ENCODE data around the gene PDGFD.

The PDGFD gene

DNA sequence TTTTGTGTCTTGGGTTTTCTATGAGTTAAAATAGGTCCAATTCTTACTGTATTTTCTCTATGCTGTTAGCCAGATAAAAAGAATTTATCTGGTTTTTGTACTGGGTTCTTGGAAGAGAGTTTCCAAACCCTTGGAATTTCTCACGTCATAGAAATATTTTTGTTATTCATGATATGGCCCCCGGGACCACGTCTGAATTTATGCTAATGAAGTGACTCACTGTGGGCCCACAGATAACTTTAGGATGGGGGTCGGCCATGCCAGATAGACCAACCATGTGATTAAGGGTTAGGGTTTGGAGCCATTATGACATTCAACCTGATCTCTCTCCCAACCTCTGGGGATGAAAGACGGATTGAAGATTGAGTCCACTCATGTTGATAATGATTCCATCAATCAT is 163.1 kb downstream of the PDGFD start:
- no peak for DNase-seq (ENCODE audit: low spot score)

- DNase-seq (ENCODE audit: low spot score), result no peak
These were observed 165.0 kb downstream of the PDGFD start for GRCh38 chr11:103998826-103999508.

GRCh38 chr11:103997082-103997481 is 166.9 kb downstream of the PDGFD start:
- DNase-seq (ENCODE audit: low spot score), result no peak

DNA sequence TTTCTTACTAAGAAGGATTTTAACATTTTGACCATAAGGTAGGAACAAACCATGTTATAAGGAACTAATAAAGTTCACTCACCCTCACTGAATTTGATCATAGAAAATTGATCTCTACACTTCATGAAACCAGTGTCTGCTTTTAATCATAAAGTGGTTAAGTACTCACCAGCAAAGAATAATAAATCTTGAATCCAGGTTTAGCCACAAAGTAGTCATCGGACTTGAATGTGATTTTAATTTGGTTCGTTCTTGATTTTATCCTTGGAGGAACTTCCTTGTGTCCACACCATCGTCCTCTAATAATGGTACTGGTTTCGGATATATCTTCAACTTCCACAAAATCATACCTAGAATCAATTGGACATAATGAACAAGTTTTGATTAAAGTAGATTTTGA is 168.1 kb downstream of the PDGFD start:
- DNase-seq (ENCODE audit: low spot score), result no peak

GRCh38 chr11:103994518-103994917 is 169.4 kb downstream of the PDGFD start:
- DNase-seq (ENCODE audit: low spot score), result no peak

DNA sequence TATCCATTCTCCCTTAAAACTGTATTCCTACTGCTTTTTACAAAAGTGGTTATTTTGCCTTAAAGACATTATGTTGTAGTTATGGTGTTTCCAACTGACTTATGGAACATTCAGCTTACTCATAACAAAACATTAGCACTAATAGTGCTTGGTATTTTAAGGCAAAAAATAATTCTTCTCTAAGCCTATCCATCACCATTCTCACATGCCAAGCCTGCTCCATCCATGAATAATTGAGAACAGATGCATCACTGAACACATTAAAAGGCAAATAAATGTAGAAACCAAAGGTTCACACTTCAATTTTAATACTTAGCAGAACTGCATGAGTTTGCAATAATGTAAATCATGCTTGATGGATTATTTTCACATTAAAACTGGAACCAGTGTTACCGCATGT is 169.9 kb downstream of the PDGFD start:
- DNase-seq (ENCODE audit: low spot score), result no peak

- DNase-seq (ENCODE audit: low spot score), result no peak
These were observed 170.4 kb downstream of the PDGFD start for GRCh38 chr11:103993507-103993906.

DNA sequence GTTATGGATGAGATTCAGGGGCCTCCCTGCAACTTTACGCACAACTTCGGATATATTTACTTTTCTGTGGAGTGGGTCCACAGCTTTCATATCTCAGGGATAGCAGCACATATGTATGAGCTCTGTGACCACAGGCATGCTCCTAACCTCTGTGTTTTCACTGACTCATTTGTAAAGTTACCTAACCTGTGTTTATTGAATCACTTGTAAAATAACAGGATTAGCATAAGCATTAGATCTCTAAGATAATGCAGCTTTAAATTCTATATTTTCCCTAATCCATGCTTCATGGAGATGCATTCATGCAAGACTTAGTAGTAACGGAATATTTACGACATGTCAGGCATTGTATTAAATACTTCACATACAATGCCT is 175.4 kb downstream of the PDGFD start:
- no peak for DNase-seq (ENCODE audit: low spot score)

DNA sequence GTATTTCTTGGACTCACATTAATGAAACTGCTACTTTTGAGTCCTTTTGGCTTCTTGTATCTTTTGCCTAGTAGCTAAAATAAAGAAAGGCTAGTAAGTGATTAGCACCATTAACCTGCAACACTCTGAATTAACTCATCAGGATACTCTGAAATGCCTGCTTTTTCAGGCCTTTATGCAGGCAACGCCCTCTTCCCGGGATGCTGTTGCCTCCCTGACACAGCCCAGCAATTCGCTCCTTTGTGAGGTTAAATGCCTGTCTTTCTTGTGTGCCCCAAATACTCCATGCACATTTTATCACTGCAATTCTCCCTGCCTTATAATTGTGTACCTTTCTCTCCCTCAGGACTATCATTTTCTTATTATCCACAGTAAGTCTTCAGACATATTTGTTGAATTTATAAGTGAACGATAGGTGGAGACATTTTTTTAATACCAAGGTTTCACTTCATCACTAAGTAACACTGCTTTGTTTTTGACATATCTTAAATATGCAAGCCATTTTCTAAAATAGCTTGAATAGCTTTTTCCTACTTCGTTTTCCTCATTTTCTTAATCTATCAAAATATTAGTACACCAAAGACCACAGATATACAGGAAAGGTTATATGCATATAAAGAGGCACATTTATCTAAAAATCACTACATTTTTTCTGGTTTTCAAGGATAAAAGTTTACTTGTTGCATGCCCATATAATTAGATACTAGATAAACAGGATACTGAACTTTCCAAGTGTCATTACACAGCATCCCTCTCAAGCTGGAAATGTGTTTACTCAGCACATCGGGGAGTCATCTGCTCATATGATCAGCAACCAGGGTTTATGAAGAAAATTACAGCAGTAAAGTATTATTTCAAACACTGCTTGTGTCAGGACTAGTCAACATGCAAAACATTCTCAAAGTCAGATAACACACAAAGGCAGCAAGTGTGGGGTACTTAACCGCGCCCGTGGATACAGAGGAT is 176.0 kb downstream of the PDGFD start:
- no peak for DNase-seq (ENCODE audit: low spot score)

- no peak for DNase-seq (ENCODE audit: low spot score)
These were observed 178.9 kb downstream of the PDGFD start for GRCh38 chr11:103985041-103985440.

- DNase-seq (ENCODE audit: low spot score), result no peak
These were observed 183.8 kb downstream of the PDGFD start for GRCh38 chr11:103980108-103980507.

GRCh38 chr11:103978616-103979595 is 185.0 kb downstream of the PDGFD start:
- DNase-seq (ENCODE audit: low spot score), result no peak

- DNase-seq (ENCODE audit: low spot score), result no peak
These were observed 191.9 kb downstream of the PDGFD start for GRCh38 chr11:103972013-103972412.

- DNase-seq (ENCODE audit: low spot score), result no peak
These were observed 193.2 kb downstream of the PDGFD start for GRCh38 chr11:103970701-103971249.

GRCh38 chr11:103968685-103969084 is 195.3 kb downstream of the PDGFD start:
- no peak for DNase-seq (ENCODE audit: low spot score)

DNA sequence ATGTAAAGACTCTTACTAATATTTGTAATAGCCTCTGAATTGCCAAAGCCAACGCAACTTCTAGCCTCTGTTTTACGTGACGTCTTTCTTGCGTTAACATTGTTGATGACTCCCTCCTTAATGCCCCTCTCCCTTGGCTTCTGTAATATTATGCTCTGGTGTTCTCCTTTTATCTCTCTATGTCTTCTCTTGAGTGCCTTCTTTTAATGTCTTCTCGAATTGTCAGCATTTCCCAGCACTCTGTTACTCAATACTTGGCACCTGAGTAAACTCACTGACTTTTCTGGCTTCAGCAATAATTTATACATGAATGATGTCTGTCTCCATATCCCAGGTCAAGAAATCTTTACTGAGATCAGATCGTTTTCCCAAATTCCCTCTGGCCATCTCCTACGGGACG is 196.0 kb downstream of the PDGFD start:
- no peak for DNase-seq (ENCODE audit: low spot score)

- no peak for DNase-seq (ENCODE audit: low spot score)
These were observed 199.6 kb downstream of the PDGFD start for GRCh38 chr11:103964390-103964789.

- DNase-seq (ENCODE audit: low spot score), result no peak
These were observed 200.3 kb downstream of the PDGFD start for GRCh38 chr11:103963648-103964047.

DNA sequence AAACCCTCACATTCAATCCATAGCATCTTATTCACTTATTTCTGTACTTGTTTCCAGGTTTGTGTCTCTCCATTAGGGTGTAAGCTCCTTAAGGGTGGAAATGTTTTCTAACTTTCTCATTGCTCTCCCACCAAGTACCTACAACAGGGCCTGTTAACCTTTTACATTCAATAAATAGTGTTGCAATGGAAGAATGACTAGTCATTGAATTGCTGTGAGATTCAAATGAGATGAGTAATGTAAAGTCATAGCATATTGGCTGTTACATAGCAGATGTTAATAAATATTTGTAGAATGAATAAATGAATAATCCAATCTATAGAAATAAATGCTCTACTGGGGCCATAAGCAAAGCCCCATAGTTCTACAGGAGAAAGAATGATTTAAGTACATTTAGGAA is 202.9 kb downstream of the PDGFD start:
- no peak for DNase-seq (ENCODE audit: low spot score)

- no peak for DNase-seq (ENCODE audit: low spot score)
These were observed 203.8 kb downstream of the PDGFD start for GRCh38 chr11:103960108-103960507.

DNA sequence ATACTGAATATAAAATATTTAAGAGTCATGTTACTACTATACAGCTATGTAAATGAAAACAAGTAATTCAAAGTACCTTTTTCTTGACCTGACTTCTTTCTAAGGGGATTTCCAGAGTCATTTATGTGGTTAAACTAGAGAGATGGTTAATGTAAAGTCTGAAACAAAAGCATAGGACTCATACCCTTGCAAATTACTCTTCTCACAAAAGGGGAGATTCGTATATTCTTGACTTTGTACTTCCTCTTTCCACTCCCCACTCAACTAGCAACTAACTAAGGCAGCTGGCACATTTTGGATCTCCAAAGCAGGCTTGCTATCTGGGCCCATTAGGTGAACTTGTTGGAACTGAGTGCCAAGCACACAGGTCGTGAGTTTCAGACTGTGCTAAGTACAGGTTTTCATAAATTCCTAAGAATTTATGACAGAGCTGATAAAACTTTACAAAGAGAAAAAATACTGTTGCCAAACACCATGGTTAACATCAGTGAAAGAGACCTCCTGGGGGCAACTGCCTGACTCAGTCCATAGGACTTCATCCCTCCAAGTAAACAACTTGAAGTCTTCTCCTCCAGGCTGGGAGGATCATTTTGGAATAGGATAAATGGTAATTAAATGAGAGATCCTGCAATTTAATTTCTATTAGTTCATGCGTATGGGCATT is 204.5 kb downstream of the PDGFD start:
- no peak for DNase-seq (ENCODE audit: low spot score)

Measured in LoVo (cell line).